K562 (cell line): ENCODE data around the gene MGAT4B. TPM values are rescaled to one million over a fixed set of nuclear protein-coding genes. Genes with fewer than 3 reads are reported as not detected.
A peak's percentile ranks its signal among the peaks of the same experiment; 100 is the strongest.

Experiments
- ARNT ChIP-seq, 2 experiments: fragments of 450-650 bp; IDR thresholded peaks; 2 replicates each; pipeline ENCODE4 v1.6.1; 2016; ENCODE audit warnings: mild to moderate bottlenecking in 1 of 2
- ASH1L ChIP-seq: fragments of 450-650 bp; IDR thresholded peaks from 2 replicates; pipeline ENCODE4 v1.6.1; 2018; ENCODE audit warnings: borderline replicate concordance, mild to moderate bottlenecking, low read depth; ENCODE audit not compliant: partially characterized antibody
- CREM ChIP-seq: IDR thresholded peaks from 2 replicates; pipeline ENCODE4 v1.6.1; 2014; ENCODE audit warnings: antibody characterized with exemption, low read depth
- E2F3 ChIP-seq: fragments of 250-450 bp; sonication (Bioruptor Pico); IDR thresholded peaks from 2 replicates; pipeline ENCODE4 v1.4.0; 2020; ENCODE audit warnings: mild to moderate bottlenecking
- ELF4 ChIP-seq: fragments of 450-650 bp; formaldehyde crosslinking; IDR thresholded peaks from 2 replicates; pipeline ENCODE4 v1.4.0; 2022; ENCODE audit warnings: missing genetic modification characterization
- ETV1 ChIP-seq: fragments of 450-650 bp; conservative IDR thresholded peaks from 2 replicates; pipeline ENCODE4 v1.6.1; 2016; ENCODE audit warnings: missing genetic modification characterization, control low read depth, low read depth, missing compliant biosample characterization
- ETV5 ChIP-seq: sonication (generic); formaldehyde crosslinking; IDR thresholded peaks from 2 replicates; pipeline ENCODE4 v1.4.0; 2020; ENCODE audit warnings: low read depth, mild to moderate bottlenecking, missing genetic modification reagents
- FOXJ2 ChIP-seq: fragments of 200-800 bp; sonication (Bioruptor generic); IDR thresholded peaks from 2 replicates; pipeline ENCODE4 v1.6.1; 2016; ENCODE audit warnings: missing genetic modification characterization, missing compliant biosample characterization
- KLF10 ChIP-seq: fragments of 250-450 bp; sonication (Bioruptor Pico); IDR thresholded peaks from 2 replicates; pipeline ENCODE4 v1.6.1; 2021; ENCODE audit warnings: matching md5 sums
- MAFG ChIP-seq: fragments of 450-650 bp; conservative IDR thresholded peaks from 2 replicates; pipeline ENCODE4 v1.6.1; 2016; ENCODE audit warnings: missing genetic modification characterization, missing compliant biosample characterization
- NFXL1 ChIP-seq: fragments of 450-650 bp; formaldehyde crosslinking; IDR thresholded peaks from 2 replicates; pipeline ENCODE4 v1.4.0; 2021; ENCODE audit warnings: mild to moderate bottlenecking
- NR2F6 ChIP-seq: fragments of 450-650 bp; formaldehyde crosslinking; IDR thresholded peaks from 2 replicates; pipeline ENCODE4 v1.4.0; 2020; ENCODE audit warnings: mild to moderate bottlenecking
- POLR2AphosphoS5 ChIP-seq: IDR thresholded peaks from 2 replicates; pipeline ENCODE4 v1.6.1; 2011; ENCODE audit warnings: mild to moderate bottlenecking, low read depth, low read length, moderate library complexity; ENCODE audit not compliant: control insufficient read depth, insufficient read depth
- PPARD ChIP-seq: fragments of 250-450 bp; sonication (Bioruptor Pico); IDR thresholded peaks from 2 replicates; pipeline ENCODE4 v1.8.0; 2022; ENCODE audit warnings: inconsistent platforms, mild to moderate bottlenecking, moderate library complexity
- RAD21 ChIP-seq, 2 experiments: fragments of 250-450 bp in 1 of 2; fragments of 450-650 bp in 1 of 2; sonication (Bioruptor Pico) in 1 of 2; formaldehyde crosslinking in 1 of 2; IDR thresholded peaks in 1 of 2; conservative IDR thresholded peaks in 1 of 2; 2 replicates each; pipeline versions ENCODE4 v1.4.0 to v1.8.0; 2020 to 2022; ENCODE audit warnings: mild to moderate bottlenecking in 2 of 2, moderate library complexity in 1 of 2
- SMAD2 ChIP-seq: fragments of 150-350 bp; IDR thresholded peaks from 2 replicates; pipeline ENCODE4 v1.6.1; 2014; ENCODE audit warnings: low read depth, mild to moderate bottlenecking, low read length
- SRSF7 ChIP-seq: fragments of 200-400 bp; formaldehyde crosslinking; optimal IDR thresholded peaks from 2 replicates; pipeline ENCODE3; 2017; ENCODE audit warnings: mild to moderate bottlenecking, low read depth, low read length
- TCF7 ChIP-seq: sonication (generic); IDR thresholded peaks from 2 replicates; pipeline ENCODE4 v1.6.1; 2016; ENCODE audit warnings: antibody characterized with exemption, borderline replicate concordance
- TRIM24 ChIP-seq, 2 experiments: fragments of 450-650 bp; IDR thresholded peaks; 2 replicates each; pipeline ENCODE4 v1.6.1; 2016
- YBX1 ChIP-seq: fragments of 450-650 bp; IDR thresholded peaks from 2 replicates; pipeline ENCODE4 v1.7.1; 2016; ENCODE audit warnings: mild to moderate bottlenecking
- ZBTB17 ChIP-seq: fragments of 450-650 bp; formaldehyde crosslinking; IDR thresholded peaks from 2 replicates; pipeline ENCODE4 v1.4.0; 2020; ENCODE audit warnings: mild to moderate bottlenecking
- ZNF324 ChIP-seq: fragments of 250-450 bp; sonication (Bioruptor Pico); IDR thresholded peaks from 2 replicates; pipeline ENCODE4 v1.4.0; 2020; ENCODE audit warnings: mild to moderate bottlenecking
- ZNF707 ChIP-seq: fragments of 250-450 bp; sonication (Bioruptor Pico); conservative IDR thresholded peaks from 2 replicates; pipeline ENCODE4 v1.8.0; 2022; ENCODE audit warnings: inconsistent platforms, mild to moderate bottlenecking, moderate library complexity
- ZNF76 ChIP-seq: fragments of 250-450 bp; sonication (Bioruptor Pico); IDR thresholded peaks from 2 replicates; pipeline ENCODE4 v1.4.0; 2020; ENCODE audit warnings: mild to moderate bottlenecking, moderate library complexity, borderline replicate concordance
- ZNF766 ChIP-seq: fragments of 200-800 bp; sonication (Bioruptor generic); conservative IDR thresholded peaks from 2 replicates; pipeline ENCODE4 v1.6.1; 2016; ENCODE audit warnings: missing genetic modification characterization, missing compliant biosample characterization
- polyA plus RNA-seq, 8 experiments: library from polyadenylated mRNA; depleted of rRNA in 4 of 8; stranded (reverse) in 5 of 8; unstranded in 3 of 8; fragments of >200 nt; fragmentation: Nextera tagmentation in 2 of 8; fragmentation: Illumina TruSeq in 1 of 8; extraction: Ambion mirVana in 2 of 8; extraction: Trizol in 1 of 8; gene quantifications; 2 replicates each; pipeline versions ENCODE4 v1.2.1 to v1.2.3, GENCODE V29; 2011 to 2014; ENCODE audit warnings: inconsistent platforms in 1 of 8, missing spikeins in 1 of 8
- total RNA-seq, 7 experiments: library from RNA; depleted of rRNA in 6 of 7; stranded (reverse); fragments of >200 nt in 6 of 7; fragmentation: Illumina TruSeq in 2 of 7; extraction: Trizol in 2 of 7; gene quantifications; 2 replicates each; pipeline versions ENCODE4 v1.2.1 to v1.2.3, GENCODE V29; 2011 to 2021; ENCODE audit warnings: low replicate concordance in 1 of 7
- TF ChIP-seq, protein P1 (sequence below): IDR thresholded peaks from 2 replicates; pipeline ENCODE4 v1.6.1; 2014; ENCODE audit warnings: antibody characterized with exemption
- TF ChIP-seq, protein P2 (sequence below): sonication (generic); formaldehyde crosslinking; IDR thresholded peaks from 2 replicates; pipeline ENCODE4 v1.8.0; 2022; ENCODE audit warnings: mild to moderate bottlenecking, low read depth, missing genetic modification reagents

The MGAT4B gene
- total and polyA plus RNA-seq, 9 of the 15 experiments (the other 6 are each of a cell fraction or from before 2014, with no cell fraction given), result 0.34 to 133 (median 75.4) TPM

- TF ChIP-seq, protein P1, sequence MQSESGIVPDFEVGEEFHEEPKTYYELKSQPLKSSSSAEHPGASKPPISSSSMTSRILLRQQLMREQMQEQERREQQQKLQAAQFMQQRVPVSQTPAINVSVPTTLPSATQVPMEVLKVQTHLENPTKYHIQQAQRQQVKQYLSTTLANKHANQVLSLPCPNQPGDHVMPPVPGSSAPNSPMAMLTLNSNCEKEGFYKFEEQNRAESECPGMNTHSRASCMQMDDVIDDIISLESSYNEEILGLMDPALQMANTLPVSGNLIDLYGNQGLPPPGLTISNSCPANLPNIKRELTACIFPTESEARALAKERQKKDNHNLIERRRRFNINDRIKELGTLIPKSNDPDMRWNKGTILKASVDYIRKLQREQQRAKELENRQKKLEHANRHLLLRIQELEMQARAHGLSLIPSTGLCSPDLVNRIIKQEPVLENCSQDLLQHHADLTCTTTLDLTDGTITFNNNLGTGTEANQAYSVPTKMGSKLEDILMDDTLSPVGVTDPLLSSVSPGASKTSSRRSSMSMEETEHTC, result no peak
- TF ChIP-seq ETV1 (tag), result no peak
- TF ChIP-seq NR2F6 (CRISPR knock-in tag), result peak; percentile 87; the same call in 1 of the 2 replicates
- no peak for TF ChIP-seq TCF7
- peak; percentile 81; the same call in 1 of the 2 replicates for TF ChIP-seq NFXL1
- TF ChIP-seq ASH1L, result no peak
- TF ChIP-seq, protein P2, sequence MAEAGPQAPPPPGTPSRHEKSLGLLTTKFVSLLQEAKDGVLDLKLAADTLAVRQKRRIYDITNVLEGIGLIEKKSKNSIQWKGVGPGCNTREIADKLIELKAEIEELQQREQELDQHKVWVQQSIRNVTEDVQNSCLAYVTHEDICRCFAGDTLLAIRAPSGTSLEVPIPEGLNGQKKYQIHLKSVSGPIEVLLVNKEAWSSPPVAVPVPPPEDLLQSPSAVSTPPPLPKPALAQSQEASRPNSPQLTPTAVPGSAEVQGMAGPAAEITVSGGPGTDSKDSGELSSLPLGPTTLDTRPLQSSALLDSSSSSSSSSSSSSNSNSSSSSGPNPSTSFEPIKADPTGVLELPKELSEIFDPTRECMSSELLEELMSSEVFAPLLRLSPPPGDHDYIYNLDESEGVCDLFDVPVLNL (CRISPR knock-in tag), result no peak
- TF ChIP-seq ZNF76 (CRISPR knock-in tag), result peak; percentile 95
- no peak for TF ChIP-seq ETV5 (CRISPR knock-in tag)
- peak; percentile 77 for TF ChIP-seq ZNF707
- TF ChIP-seq ARNT (IDR thresholded peaks at IDR 0.05), result no peak
- no peak for TF ChIP-seq PPARD (CRISPR knock-in tag)
- TF ChIP-seq ZNF766 (CRISPR knock-in tag), result peak; percentile 64; the same call in 1 of the 2 replicates
- peak; percentile 91 for TF ChIP-seq ZBTB17
- TF ChIP-seq FOXJ2 (tag), result peak; percentile 12; the same call in 1 of the 2 replicates
- no peak for TF ChIP-seq TRIM24 (IDR thresholded peaks at IDR 0.05)
- peak; percentile 86 for TF ChIP-seq MAFG
- peak; percentile 42; the same call in 1 of the 2 replicates for TF ChIP-seq CREM
- no peak for TF ChIP-seq SRSF7
- peak; percentile 87 for TF ChIP-seq ELF4 (CRISPR knock-in tag)
- TF ChIP-seq YBX1, result no peak
- no peak; a peak in 1 of 4 replicates for TF ChIP-seq RAD21 (CRISPR knock-in tag; conservative IDR thresholded peaks at IDR 0.05 in 1 of 2, IDR thresholded peaks at IDR 0.05 in 1 of 2)
- peak; percentile 70; the same call in 1 of the 2 replicates for TF ChIP-seq ZNF324 (CRISPR knock-in tag)
- no peak; the same call in 1 of the 2 replicates for TF ChIP-seq POLR2AphosphoS5
- TF ChIP-seq KLF10, result no peak
- TF ChIP-seq E2F3 (CRISPR knock-in tag), result peak; percentile 92
- no peak for TF ChIP-seq SMAD2
Observed at GRCh38 chr5:179819296-179820126, 12.8 kb upstream of the MGAT4B start (continued).
